H1 (cell line): Measurements from ENCODE around the gene SERGEF. TPM values are rescaled to one million over a fixed set of nuclear protein-coding genes. Genes with fewer than 3 reads are reported as not detected.

ENCODE experiments used
- MAFK ChIP-seq: IDR thresholded peaks from 2 replicates; pipeline ENCODE4 v1.6.1; 2012; ENCODE audit warnings: low read depth, mild to moderate bottlenecking, improper control_type of control experiment, low read length
- polyA plus RNA-seq, 7 experiments: library from polyadenylated mRNA; depleted of rRNA in 3 of 7; stranded (reverse) in 5 of 7; unstranded in 2 of 7; fragments of >200 nt in 5 of 7; fragments of 200-250 nt in 2 of 7; gene quantifications; 1 replicate in 5 of 7; 2 replicates in 1 of 7; 4 replicates in 1 of 7; pipeline versions ENCODE4 v1.2.1 to v1.2.3, GENCODE V29; 2011 to 2013; ENCODE audit warnings: missing spikeins in 2 of 7, mixed read lengths in 2 of 7
- total RNA-seq: library from RNA; stranded (reverse); fragmentation: NEBNext Ultra II Directional; extraction: Animal tissue kit (Norgen Biotek cat#: 25700); gene quantifications from 2 replicates; pipeline ENCODE4 v1.2.1, GENCODE V29; 2021
- TF ChIP-seq, protein P1 (sequence below): fragments of 300-600 bp; sonication (generic); IDR thresholded peaks from 2 replicates; pipeline ENCODE4 v1.7.1; 2012; ENCODE audit warnings: low read length, moderate library complexity, mild to moderate bottlenecking, inconsistent platforms; ENCODE audit not compliant: insufficient replicate concordance

The SERGEF gene
- total and polyA plus RNA-seq, 2 of the 8 experiments (the other 6 are each of a cell fraction or from before 2014, with no cell fraction given), result 16.6 to 28.8 TPM

GRCh38 chr11:17933708-17934107 is 79.1 kb downstream of the SERGEF start (continued):
- TF ChIP-seq, protein P1, sequence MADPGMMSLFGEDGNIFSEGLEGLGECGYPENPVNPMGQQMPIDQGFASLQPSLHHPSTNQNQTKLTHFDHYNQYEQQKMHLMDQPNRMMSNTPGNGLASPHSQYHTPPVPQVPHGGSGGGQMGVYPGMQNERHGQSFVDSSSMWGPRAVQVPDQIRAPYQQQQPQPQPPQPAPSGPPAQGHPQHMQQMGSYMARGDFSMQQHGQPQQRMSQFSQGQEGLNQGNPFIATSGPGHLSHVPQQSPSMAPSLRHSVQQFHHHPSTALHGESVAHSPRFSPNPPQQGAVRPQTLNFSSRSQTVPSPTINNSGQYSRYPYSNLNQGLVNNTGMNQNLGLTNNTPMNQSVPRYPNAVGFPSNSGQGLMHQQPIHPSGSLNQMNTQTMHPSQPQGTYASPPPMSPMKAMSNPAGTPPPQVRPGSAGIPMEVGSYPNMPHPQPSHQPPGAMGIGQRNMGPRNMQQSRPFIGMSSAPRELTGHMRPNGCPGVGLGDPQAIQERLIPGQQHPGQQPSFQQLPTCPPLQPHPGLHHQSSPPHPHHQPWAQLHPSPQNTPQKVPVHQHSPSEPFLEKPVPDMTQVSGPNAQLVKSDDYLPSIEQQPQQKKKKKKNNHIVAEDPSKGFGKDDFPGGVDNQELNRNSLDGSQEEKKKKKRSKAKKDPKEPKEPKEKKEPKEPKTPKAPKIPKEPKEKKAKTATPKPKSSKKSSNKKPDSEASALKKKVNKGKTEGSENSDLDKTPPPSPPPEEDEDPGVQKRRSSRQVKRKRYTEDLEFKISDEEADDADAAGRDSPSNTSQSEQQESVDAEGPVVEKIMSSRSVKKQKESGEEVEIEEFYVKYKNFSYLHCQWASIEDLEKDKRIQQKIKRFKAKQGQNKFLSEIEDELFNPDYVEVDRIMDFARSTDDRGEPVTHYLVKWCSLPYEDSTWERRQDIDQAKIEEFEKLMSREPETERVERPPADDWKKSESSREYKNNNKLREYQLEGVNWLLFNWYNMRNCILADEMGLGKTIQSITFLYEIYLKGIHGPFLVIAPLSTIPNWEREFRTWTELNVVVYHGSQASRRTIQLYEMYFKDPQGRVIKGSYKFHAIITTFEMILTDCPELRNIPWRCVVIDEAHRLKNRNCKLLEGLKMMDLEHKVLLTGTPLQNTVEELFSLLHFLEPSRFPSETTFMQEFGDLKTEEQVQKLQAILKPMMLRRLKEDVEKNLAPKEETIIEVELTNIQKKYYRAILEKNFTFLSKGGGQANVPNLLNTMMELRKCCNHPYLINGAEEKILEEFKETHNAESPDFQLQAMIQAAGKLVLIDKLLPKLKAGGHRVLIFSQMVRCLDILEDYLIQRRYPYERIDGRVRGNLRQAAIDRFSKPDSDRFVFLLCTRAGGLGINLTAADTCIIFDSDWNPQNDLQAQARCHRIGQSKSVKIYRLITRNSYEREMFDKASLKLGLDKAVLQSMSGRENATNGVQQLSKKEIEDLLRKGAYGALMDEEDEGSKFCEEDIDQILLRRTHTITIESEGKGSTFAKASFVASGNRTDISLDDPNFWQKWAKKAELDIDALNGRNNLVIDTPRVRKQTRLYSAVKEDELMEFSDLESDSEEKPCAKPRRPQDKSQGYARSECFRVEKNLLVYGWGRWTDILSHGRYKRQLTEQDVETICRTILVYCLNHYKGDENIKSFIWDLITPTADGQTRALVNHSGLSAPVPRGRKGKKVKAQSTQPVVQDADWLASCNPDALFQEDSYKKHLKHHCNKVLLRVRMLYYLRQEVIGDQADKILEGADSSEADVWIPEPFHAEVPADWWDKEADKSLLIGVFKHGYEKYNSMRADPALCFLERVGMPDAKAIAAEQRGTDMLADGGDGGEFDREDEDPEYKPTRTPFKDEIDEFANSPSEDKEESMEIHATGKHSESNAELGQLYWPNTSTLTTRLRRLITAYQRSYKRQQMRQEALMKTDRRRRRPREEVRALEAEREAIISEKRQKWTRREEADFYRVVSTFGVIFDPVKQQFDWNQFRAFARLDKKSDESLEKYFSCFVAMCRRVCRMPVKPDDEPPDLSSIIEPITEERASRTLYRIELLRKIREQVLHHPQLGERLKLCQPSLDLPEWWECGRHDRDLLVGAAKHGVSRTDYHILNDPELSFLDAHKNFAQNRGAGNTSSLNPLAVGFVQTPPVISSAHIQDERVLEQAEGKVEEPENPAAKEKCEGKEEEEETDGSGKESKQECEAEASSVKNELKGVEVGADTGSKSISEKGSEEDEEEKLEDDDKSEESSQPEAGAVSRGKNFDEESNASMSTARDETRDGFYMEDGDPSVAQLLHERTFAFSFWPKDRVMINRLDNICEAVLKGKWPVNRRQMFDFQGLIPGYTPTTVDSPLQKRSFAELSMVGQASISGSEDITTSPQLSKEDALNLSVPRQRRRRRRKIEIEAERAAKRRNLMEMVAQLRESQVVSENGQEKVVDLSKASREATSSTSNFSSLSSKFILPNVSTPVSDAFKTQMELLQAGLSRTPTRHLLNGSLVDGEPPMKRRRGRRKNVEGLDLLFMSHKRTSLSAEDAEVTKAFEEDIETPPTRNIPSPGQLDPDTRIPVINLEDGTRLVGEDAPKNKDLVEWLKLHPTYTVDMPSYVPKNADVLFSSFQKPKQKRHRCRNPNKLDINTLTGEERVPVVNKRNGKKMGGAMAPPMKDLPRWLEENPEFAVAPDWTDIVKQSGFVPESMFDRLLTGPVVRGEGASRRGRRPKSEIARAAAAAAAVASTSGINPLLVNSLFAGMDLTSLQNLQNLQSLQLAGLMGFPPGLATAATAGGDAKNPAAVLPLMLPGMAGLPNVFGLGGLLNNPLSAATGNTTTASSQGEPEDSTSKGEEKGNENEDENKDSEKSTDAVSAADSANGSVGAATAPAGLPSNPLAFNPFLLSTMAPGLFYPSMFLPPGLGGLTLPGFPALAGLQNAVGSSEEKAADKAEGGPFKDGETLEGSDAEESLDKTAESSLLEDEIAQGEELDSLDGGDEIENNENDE, result no peak
- no peak for TF ChIP-seq MAFK
